Adrenal gland (tissue), 12 donors: ENCODE results near the gene ZNF236. TPM values are rescaled to one million over a fixed set of nuclear protein-coding genes. Genes with fewer than 3 reads are reported as not detected.

ENCODE experiments used
- DNase-seq, 7 donors: peaks; one replicate each; pipeline ENCODE4 v3.0.0-alpha.2; 2019 to 2020
- H3K27ac ChIP-seq, 5 donors: fragments of 200-600 bp; sonication (generic) in 4 of 5; 1 replicate in 3 of 5; 2 replicates in 2 of 5; pipeline versions ENCODE4 v1.5.1 to v1.8.0; 2016 to 2020; ENCODE audit warnings: mild to moderate bottlenecking in 1 of 5
- H3K27me3 ChIP-seq: fragments of 200-600 bp; 2 replicates; pipeline ENCODE4 v1.8.0; 2021
- H3K36me3 ChIP-seq, 2 donors: fragments of 200-600 bp; replicated peaks in 1 of 2; 1 replicate in 1 of 2; 2 replicates in 1 of 2; pipeline versions ENCODE4 v1.5.1 to v1.8.0; 2018 to 2022
- H3K4me1 ChIP-seq, 2 donors: fragments of 200-600 bp; replicated peaks in 1 of 2; 1 replicate in 1 of 2; 2 replicates in 1 of 2; pipeline versions ENCODE4 v1.5.1 to v1.8.0; 2018 to 2021
- H3K4me3 ChIP-seq, 4 donors: fragments of 200-600 bp; sonication (generic) in 3 of 4; one replicate each; pipeline ENCODE4 v1.5.1; 2016 to 2018
- H3K9me3 ChIP-seq, 3 donors: fragments of 200-600 bp; sonication (generic) in 1 of 3; replicated peaks in 1 of 3; 1 replicate in 2 of 3; 2 replicates in 1 of 3; pipeline versions ENCODE4 v1.5.1 to v1.8.0; 2016 to 2021
- POLR2A ChIP-seq, 2 donors: fragments of 450-650 bp; IDR thresholded peaks; one replicate each; pipeline ENCODE4 v1.6.1; 2017; ENCODE audit warnings: antibody characterized with exemption in 2 of 2, mild to moderate bottlenecking in 2 of 2, moderate library complexity in 1 of 2
- WGBS, 4 donors: extraction: QIAGEN DNeasy Blood & Tissue Kit in 2 of 4; methylation state at CpG; one replicate each; pipeline versions ENCODE4 v1.1.5 to v1.1.7; 2013 to 2017; 5-methylcytosine and 5-hydroxymethylcytosine counted together
- intact Hi-C, 2 donors: fragments of 100-400 bp; cut with DNase I; formaldehyde crosslinking; loops; one replicate each; pipeline versions ENCODE4 v1.14.1 to v1.15.0; 2022 to 2023
- polyA plus RNA-seq, 3 donors: library from polyadenylated mRNA; stranded (reverse); fragments of 200-250 nt in 2 of 3; fragments of 350-450 nt in 1 of 3; fragmentation: Illumina TruSeq in 1 of 3; extraction: RNeasy Lipid Tissue Mini Kit (QIAGEN cat#74804) in 1 of 3; gene quantifications; one replicate each; pipeline ENCODE4 v1.2.3, GENCODE V29; 2013 to 2014
- total RNA-seq, 9 donors: library from RNA; depleted of rRNA in 4 of 9; stranded (reverse); fragments of >200 nt in 4 of 9; fragments of 120-200 nt in 1 of 9; fragmentation: NEBNext Ultra II Directional in 1 of 9; extraction: Animal tissue kit (Norgen Biotek cat#: 25700) in 1 of 9; gene quantifications; one replicate each; pipeline versions ENCODE4 v1.1.0 to v1.2.4, GENCODE V29; 2013 to 2023
- TF ChIP-seq, protein P1 (sequence below), 6 experiments: fragments of 450-650 bp in 4 of 6; fragments of 200-600 bp in 2 of 6; sonication (generic) in 1 of 6; IDR thresholded peaks; 1 replicate in 5 of 6; 2 replicates in 1 of 6; pipeline versions ENCODE4 v1.5.1 to v1.8.0; 2016 to 2021; ENCODE audit warnings: antibody characterized with exemption in 6 of 6, mild to moderate bottlenecking in 2 of 6, moderate library complexity in 1 of 6
- donor health status: healthy with polysubstance abuse.
- donor health status: Bipolar disorder and iron deficiency.
- donor health status: DM: yes; HTN: yes; CAD: no.
- donor health status: DM: no; HTN: no; CAD: no.
- donor health status: DM: no; HTN: no; CAD: no.
- donor health status: DM: yes; HTN: yes; CAD: no.

Gene ZNF236
- total and polyA plus RNA-seq, 12 donors, result 2.7 to 35.2 (median 8.1) TPM

DNA sequence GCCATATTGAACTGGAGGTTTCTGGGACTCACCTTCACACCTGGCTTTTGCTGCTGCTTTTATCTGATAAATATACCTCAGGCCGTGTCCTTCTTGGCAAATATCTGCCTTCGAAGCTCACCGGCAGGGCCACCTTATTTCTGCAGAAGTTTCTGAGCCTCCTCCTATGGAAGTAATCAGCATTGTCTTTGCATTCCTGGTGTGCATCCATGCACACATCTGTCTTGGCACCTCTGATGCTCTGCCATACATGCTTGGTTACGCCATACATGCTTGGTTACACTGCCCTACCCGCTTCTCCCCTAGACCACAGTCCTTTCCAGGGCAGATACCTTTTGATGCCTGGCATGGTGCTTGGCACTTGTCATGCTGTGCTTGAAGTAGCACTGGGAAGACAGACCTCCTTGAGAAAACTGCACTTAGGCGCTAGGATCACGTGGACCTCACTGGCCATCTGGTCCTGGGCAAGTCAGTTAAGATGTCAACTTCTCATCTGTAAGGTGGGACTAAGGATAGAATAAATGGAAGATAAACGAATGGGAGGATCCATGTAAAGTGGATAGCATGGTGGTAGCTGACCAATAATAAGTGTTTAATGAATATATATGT is 66.8 kb downstream of the ZNF236 start:
- Histone ChIP-seq H3K27me3 (no peaks in the 10 kb centered on the region), H3K9me3 (no peaks in the 10 kb centered on the region), H3K27ac (no peak overlapping the region), H3K4me1 (no peaks in the 10 kb centered on the region), H3K36me3 (no peaks in the 10 kb centered on the region), H3K4me3 (no peak overlapping the region)
- DNase-seq, result no peak
- WGBS, 4 donors, result 90 to 97% (median 95%) methylated on average over 8 of the region's 8 CpGs
- no peak for TF ChIP-seq POLR2A (IDR thresholded peaks at IDR 0.05)
- TF ChIP-seq, protein P1, sequence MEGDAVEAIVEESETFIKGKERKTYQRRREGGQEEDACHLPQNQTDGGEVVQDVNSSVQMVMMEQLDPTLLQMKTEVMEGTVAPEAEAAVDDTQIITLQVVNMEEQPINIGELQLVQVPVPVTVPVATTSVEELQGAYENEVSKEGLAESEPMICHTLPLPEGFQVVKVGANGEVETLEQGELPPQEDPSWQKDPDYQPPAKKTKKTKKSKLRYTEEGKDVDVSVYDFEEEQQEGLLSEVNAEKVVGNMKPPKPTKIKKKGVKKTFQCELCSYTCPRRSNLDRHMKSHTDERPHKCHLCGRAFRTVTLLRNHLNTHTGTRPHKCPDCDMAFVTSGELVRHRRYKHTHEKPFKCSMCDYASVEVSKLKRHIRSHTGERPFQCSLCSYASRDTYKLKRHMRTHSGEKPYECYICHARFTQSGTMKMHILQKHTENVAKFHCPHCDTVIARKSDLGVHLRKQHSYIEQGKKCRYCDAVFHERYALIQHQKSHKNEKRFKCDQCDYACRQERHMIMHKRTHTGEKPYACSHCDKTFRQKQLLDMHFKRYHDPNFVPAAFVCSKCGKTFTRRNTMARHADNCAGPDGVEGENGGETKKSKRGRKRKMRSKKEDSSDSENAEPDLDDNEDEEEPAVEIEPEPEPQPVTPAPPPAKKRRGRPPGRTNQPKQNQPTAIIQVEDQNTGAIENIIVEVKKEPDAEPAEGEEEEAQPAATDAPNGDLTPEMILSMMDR (IDR thresholded peaks at IDR 0.05), result no peak
- intact Hi-C loops, result no loop called here

DNA sequence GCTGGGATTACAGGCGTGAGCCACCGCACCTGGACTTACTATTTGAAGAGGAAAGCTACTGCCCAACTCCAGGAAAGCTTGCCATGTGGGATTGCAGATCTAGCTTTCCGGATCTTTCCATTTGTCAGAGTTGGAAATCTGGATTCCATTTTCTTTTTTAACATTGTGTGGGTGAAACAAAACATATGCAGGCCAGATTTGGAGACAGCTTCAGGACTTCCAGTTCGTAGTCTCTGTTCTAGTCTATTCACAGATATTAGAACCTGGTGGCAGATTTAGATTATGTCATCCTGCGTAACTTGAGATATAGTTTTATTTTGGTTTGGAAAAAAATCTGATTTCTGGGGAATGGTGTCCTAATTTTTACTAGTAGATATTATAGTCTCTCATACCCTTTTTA is 70.5 kb downstream of the ZNF236 start:
- no peak overlapping the region for H3K27ac ChIP-seq
- DNase-seq, result no peak
- no peaks in the 10 kb centered on the region for H3K9me3 ChIP-seq
- no peak for TF ChIP-seq POLR2A (IDR thresholded peaks at IDR 0.05)
- TF ChIP-seq, protein P1 (IDR thresholded peaks at IDR 0.05), result no peak
- H3K27me3 ChIP-seq, result no peaks in the 10 kb centered on the region
- WGBS, 4 donors, result 95 to 97% (median 96%) methylated on average over 5 of the region's 5 CpGs
- no peaks in the 10 kb centered on the region for H3K4me1 ChIP-seq
- peaks cover 0 to 31% of the 10 kb centered on the region in 2 donors for H3K36me3 ChIP-seq
- no peak overlapping the region for H3K4me3 ChIP-seq
- intact Hi-C loops, result no loop called here

DNA sequence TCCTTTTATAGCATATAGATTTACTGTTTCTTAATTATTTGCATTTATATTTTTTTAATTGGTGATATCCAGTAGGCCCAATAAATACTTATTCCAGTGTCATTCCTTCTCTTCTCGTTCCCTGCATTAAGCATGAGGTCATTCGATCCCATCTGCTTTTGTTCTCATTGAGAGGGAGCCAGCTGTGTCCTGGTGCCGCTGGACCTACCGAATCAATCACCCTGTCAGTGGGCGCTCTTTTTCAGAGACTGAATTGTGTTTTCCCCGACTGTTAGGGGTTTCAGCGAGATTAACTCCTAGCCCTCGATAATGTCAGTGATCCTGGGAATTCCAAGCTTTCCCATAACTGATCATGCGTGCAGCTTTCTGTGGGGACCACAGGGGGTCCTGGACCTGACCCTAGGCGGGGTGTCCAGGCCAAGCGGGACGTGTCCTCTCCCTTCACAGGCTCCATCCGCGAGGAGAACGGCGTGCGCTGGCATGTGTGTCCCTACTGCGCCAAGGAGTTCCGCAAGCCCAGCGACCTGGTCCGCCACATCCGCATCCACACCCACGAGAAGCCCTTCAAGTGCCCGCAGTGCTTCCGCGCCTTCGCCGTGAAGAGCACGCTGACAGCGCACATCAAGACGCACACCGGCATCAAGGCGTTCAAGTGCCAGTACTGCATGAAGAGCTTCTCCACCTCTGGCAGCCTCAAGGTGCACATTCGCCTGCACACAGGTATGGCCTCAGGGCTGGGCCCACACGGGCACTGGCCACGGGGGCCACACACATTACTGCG is 72.4 kb downstream of the ZNF236 start:
- Histone ChIP-seq H3K36me3 (peaks cover 0 to 44% of the 10 kb centered on the region in 2 donors), H3K27ac (no peak overlapping the region), H3K4me3 (no peak overlapping the region), H3K4me1 (no peaks in the 10 kb centered on the region), H3K9me3 (no peaks in the 10 kb centered on the region), H3K27me3 (no peaks in the 10 kb centered on the region)
- WGBS, 4 donors, result 94 to 97% (median 95%) methylated on average over 27 to 37 of the region's 37 CpGs
- DNase-seq, result no peak
- intact Hi-C loops, result no loop called here
- TF ChIP-seq, protein P1 (IDR thresholded peaks at IDR 0.05), result no peak
- TF ChIP-seq POLR2A (IDR thresholded peaks at IDR 0.05), result no peak

DNA sequence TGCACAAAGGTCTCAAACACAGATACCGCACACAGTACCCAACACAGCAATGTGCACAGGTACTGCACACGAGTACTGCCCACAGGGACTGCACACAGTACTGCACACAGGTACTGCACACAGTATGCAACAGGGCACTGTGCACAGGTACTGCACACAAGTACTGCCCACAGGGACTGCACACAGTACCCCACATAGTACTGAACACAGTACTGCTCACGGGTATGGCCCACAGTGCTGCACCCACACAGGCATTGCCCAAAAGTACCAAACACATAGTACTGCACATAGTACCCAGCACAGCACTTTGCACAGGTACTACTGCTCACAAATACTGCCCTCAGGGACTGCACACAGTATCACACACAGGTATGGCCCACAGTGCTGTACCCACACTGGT is 73.1 kb downstream of the ZNF236 start:
- 98 to 100% (median 99%) methylated on average over 2 to 3 of the region's 3 CpGs; no CpG with 5 or more reads in 1 of the 4 donors for WGBS, 4 donors
- no peak for DNase-seq
- TF ChIP-seq POLR2A (IDR thresholded peaks at IDR 0.05), result no peak
- TF ChIP-seq, protein P1 (IDR thresholded peaks at IDR 0.05), result no peak
- peaks cover 0 to 44% of the 10 kb centered on the region in 2 donors for H3K36me3 ChIP-seq
- H3K9me3 ChIP-seq, result no peaks in the 10 kb centered on the region
- intact Hi-C loops, result no loop called here
- H3K4me3 ChIP-seq, result no peak overlapping the region
- H3K27ac ChIP-seq, result no peak overlapping the region
- no peaks in the 10 kb centered on the region for H3K27me3 ChIP-seq
- no peaks in the 10 kb centered on the region for H3K4me1 ChIP-seq
